GM18520 (cell line): ENCODE results near the gene LRRC3C.

Experiments used
- ATAC-seq: cut with Tn5 transposase; IDR thresholded peaks from one replicate; pipeline ENCODE4 v1.9.1; 2021; ENCODE audit not compliant: unreplicated experiment

LRRC3C gene

DNA sequence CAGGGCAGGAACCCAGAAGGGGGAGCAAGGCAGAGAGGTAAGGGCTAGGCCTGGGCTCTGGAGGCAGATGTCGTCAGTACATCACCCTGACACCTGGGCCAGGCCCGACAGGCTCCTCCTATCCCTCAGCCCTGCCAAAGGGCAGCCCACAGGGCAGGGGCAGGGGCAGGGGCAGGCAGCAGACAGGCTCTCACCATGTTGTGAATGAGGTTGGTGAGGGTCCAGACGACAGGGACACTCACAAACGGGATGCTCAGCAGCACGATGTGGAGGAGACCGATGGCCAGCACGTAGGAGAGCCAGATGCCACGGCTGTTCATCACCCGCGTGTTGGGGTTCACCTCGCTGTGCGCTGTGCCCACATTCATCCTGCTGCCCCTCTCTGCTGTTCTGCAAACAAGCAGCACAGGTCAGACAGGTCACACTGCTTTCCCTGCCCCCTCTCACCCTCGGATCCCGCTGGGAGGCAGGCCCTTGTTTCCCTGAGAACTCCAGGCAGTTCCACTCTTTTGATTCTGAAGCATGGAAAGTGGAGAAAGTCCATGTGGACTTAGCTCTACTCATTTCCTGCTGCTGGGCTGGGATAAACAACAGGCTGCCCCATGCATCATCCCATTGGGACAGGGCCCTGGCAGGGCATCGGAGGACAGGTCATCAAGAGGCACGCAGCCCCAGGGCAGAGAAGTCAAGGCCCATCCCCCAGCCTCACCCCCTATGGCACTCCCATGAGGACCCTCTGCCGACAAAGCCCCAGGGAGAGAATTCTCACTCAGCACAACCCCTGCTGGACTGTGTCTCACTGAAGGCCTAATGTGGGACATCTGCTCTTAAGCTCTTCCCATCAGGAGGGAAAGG lies 3.5 kb upstream of the LRRC3C start:
- no peak for ATAC-seq

DNA sequence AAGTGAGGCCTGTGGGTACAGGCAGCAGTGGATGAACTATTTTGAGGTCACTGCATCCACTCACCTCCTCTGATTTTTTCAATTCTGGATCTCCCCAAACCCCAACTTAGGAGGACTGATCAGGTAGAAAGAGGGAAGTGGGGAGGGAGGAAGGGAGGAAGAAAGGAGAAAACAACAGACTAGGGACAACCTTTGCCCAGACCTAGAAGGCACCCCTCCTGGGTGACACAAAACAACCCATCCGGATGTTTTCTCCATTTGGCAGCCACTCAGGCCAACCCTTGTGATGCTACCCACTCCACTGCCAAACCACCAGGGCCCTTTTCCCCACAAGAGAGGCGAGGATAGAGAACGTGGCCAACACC lies 2.9 kb upstream of the LRRC3C start:
- ATAC-seq: no peak

DNA sequence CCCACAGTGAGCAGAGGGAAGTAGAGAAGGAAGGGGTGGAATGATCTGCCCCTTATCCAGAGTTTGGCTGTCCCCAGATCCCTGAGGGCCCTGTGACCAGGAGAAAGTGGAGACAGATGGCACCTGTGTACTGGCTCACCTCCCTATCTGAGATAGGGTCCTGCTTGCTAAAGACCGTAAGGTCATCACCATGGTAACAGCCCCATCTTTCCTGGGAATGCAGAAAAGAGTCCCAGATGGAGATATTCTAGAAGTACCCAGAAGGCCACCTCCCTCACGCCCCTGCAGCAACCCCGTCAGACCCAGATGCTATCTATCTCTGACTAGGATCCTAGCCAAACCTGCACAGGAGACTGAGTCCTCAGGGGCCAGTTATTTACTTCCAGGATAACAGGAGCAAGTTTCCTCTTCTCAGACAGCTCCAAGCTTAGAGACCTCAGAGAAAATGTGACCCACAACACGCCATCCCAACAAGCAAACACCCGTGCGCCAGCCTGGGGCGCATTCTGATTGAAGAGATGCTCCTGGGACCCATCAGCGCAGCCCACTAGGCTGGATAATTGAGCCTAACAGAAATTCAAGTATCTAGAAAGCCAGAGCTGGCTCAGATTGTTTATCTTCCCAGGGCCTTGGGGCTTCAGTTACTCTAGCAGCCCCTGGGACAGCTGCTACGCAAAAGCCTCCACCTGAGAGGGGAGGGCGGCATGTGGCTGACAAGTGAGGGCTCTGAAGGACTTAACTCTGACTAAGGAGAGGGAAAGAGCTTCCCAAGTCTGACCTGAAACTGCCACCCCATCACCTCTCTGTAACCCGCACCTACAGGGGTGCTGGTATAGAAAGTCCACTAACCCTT lies 2.0 kb upstream of the LRRC3C start:
- no peak for ATAC-seq

DNA sequence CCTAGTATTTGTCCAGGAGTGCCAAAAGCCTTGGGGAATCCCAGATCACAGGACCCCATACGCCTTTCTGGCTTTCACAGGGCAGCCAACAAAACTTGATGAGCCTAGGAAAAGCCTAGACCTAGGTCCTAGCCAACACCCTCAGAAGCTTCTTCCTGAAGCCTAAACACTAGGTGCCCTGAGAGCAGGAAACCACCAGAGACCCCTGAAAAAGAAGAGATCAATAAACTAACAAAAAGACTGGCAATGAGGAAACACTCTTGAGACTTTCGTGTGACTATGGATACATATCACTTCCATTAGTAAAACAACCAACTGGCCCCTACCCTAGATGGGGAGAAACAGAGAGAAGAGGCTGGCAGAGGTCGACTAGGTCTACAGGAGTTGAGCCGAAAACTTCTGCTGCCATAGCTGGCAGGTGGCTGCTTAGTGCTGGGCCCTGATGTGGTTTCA lies 1.4 kb upstream of the LRRC3C start:
- no peak for ATAC-seq

DNA sequence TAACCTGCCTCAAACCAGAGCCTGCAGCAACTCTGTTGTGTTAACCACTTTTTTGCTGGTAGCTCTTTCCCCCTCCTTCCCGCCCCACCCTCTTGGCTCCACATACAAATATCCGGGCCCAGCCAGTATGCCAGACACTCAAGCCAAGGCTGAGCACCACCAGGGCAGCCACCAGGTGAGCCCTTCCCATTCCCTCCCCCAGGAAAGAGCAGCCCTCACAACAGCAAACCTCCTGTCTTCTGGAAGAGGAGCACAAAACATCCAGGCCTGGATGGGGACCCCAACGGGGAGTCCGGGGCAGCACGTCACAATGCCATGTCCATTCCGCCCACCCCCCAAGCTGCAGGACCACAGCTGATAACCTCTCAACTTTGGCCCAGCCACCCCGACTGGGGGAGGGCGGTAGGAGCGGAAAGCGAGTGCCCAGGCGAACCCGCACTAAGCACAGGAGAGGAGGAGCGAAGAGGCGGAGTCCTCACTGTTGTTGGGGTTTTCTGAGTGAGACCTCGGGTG lies 888 bp upstream of the LRRC3C start:
- no peak for ATAC-seq

DNA sequence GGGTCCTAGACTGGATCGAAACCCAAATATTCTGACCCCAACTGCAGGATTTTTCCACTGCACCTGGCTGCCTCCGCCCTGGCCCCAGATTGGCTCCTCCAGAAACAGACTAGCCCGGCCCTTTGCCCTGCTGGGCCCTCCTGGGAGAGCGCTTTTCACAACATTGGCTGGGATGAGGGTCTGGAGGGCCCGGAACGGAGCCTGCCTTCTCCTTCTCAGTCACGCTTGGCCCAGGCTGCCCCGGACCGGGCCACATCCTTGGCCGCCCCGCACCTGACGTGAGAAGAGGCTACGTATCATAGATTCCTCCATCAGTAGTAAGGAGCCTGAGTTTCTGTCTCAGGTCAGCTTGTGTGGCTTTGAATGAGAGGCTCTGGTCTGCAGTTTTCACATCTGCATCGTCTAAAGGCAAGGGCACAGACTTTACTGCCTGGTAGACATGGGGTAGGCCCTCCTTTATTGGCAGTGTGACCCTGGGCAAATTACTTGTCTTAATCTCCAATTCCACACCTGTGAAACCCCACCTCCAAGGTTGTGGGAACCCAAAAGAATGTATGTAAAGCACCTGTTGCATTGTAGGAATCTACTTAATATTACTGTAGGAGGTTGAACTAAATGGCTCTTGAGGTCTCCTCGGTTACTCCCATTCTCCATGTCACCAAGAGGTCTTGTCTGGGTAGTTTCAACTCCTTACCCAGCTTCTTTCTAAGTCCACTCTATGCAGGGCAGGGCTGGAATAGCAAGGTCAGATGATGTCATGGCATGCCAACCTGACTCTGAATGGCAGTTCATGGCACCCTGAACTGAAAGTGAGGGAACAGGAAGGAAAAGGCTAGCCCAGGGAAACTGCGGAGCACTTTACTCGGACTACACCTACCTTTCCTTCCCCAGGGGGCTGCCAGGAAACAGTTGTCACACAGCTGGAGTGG lies 661 bp downstream of the LRRC3C start:
- no peak for ATAC-seq

DNA sequence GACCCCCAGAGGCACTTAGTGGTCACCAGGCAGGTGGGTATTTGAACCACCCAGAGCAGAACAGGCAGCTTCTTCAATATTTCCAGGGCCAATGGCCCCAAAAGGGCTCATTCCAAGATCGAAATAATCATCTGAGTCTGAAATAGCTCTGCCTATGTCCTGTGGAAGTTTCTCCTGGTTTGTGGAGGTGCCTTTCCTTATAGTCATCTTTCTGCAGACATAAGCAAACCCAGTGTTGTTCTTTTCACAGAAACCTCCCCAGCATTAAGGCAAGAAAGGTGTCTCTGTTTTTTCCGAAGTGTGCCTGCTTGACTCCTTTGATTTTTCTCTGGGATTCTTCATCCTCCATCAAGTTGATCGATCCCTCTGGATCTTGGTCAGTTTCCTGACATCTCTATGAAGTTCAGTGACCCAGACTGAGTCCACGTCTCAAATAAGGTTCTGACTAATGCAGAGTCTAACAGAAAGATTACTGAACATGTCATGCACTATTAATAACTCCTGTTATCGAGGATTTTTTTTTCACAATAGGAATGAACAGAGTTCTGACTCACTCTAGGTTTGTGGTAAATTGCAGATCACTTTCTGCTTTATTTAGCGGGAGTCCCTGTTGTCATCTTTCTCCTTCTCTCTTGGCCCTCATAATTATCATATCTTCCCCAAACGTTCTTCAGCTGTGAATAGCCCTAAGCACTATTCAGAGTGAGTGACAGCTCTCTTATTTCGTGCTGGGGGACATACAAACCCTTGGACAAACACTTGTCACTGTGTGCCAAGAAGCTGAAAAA lies 1.5 kb downstream of the LRRC3C start:
- peak; percentile 31 for ATAC-seq

DNA sequence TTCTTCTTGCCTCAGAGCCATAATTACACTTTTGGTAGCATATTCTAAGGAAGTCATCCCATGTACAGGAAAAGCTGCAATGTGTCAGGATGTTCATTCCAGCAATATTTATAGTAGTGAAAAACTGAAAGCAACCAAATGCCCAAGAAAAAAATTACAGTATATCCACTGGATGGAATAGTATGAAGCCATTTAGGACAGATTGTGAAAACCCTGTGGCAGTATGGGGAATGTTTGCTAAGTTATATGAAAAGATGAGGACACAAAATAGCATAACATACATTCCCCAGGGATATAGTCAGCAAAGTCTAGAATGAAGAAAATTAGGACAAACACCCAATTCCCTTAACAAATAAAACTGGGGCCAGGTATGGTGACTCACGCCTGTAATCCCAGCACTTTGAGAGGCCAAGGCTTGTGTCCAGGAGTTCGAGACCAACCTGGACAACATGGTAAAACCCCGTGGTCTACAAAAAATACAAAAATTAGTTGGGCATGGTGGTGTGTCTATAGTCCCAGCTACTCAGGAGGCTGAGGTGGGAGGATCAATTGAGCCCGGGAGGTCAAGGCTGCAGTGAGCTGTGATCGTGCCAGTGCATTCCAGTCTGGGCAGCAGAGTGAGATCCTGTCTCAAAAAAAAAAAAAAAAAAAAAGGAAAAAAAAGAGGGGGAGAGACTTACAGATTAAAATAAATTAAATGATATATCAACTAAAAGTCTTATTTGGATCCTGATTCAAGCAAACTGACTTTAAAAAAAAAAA lies 2.3 kb downstream of the LRRC3C start:
- no peak for ATAC-seq

DNA sequence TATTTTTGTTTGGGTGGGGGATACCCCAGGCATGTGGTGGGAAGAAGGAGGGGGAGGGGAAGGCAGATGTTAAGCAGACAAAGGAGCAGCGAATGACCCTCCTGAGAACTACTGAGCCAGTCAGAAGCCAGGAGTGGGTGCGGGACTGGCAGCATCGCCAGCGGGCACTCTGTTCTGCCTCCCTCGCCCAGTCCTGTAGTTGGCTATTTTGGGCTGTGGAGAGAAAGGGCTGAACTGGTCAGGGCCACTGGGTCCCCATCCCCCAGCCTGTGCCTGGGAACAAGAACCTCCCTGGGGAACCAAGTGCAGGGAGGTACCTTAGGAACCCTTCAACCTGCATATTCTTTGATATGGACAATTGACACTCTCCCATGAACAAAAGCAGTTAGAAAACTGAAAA lies 6.4 kb downstream of the LRRC3C start:
- ATAC-seq: no peak

DNA sequence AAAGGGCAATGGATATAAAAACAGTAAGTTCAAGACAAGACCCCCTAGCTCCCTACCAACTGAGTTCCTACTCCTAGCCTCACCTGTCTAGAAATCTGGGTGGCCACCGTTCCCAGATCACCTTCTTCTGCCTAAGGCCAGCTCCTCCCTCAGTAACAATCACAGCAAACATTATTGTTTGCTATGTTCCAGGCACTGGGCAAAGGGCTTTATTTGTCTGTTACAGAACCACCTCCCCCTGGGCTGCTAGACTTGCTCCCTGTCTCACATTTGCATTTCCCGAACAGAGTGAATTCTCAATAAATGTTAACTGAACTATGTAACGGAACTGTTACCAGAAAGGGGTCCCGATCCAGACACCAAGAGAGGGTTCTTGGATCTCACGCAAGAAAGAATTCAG lies 6.8 kb downstream of the LRRC3C start:
- no peak for ATAC-seq

DNA sequence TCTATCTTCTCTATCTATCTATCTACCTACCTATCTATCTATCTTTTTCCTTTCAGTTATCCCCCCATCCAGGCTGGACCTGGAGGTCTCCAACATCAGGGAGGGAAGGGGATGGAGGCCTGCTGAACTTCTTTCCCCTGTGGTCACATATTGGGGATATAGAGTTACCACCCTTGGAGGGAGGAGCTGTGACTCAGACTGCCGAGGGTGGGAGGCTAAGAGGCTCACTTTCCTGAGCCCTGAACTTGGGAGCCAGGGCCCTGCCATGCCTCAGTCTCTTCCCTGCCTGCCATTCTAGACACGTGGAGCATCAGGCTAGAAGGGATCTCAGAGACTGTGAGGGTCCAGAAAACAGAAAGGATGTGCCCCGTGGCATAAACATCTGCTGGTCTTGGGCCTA lies 8.4 kb downstream of the LRRC3C start:
- no peak for ATAC-seq

DNA sequence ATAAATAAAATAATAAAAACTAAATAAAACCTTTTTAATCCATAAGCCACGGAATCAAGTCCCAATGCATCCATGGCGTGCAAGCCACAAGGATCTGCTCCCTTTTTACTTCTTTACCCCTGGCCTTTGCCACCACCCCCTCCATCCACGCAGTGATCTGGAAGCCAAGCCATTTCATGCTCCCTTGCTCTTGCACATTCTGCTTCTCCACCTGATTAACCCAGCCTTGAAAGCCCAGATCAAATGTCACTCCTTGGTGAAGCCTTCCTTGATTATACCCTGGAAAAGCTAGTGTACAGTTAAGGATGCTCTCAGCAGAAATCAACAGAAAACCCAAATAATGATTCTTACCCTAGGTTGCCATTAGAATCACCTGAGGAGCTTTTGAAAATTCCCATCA lies 9.9 kb downstream of the LRRC3C start:
- ATAC-seq: no peak

DNA sequence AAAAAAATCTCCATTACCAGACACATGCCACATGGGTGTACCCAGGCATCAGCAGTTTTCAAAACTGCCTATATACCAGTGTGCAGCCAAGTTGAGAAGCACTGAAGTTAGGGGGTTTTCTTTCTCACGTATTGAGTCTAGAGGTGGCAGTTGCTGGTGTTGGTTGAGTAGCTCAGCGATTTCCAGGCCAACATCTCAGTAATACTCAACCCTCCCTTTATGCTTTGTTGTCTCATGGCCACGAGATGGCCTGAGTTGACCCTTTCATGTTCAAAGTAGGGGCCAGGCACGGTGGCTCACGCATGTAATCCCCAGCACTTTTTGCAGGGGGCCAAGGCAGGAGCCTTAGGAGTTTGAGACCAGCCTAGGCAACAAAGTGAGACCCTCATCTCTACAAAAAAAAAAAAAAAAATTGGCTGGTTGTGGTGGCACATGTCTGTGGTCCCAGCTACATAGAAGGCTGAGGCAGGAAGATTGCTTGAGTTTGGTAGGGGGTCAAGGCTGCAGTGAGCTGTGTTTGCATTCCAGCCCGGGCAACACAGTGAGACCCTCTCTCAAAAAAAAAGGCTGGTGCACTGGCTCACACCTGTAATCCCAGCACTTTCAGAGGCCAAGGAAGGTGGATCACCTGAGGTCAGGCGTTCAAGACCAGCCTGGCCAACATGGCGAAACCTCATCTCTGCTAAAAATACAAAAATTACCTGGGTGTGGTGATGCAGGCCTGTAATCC lies 10.8 kb downstream of the LRRC3C start:
- ATAC-seq: no peak

DNA sequence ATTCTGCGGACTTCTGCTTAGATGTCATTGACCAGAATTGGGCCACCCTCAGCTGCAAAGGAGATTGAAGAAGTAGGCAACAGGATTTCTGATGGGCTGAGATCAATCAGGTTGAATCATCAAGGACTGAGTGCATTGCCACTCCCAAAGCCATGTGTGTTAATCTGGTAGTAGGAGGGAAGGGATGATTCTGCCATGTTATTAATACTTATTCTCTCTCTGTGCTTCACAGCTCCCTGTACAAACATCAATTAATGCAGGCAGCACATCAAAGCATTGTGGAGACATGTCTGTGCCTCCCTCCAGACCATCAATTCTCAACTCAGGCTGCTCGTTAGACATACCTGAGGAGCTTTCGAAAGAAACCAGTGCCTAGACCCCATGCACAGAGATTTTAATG lies 11.6 kb downstream of the LRRC3C start:
- no peak for ATAC-seq

DNA sequence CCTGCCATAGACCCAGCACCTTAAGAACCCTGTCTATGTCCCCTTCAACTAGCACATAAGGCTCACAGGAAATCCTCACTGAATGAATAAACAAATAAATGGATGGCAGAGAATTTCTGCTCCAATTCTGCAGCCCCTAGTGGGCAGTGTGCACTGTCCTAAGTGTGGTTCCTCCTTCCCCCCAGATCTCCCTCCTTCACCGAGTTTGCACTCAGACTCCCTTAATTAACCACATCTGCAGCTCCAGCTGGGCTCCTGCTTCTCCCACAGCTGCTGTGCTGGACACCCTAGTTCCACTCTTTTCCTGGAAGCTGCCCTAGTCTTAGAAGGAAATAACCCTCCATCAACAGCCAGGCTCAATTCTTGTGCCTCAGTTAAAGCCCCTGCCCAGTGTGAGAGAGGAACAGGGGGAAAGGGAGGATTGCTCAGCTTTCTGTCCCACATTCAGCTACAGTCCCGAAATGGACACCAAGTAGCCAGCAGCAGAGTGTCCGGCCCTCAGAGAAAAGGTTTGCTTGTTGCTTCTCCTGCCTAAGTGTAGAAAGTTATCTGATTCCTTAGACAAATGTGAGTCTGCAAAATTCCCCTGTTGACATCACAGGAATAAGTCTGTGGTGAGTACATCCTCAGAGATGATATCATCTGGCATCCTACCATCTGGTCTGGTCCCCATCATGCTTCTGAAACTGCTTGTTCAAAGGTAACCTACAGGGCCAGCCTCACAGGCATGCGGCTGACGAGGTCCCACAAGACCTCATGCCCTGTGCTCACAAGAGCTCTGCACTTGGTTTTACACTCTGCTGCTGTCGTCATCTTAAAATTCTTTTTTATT lies 12.3 kb downstream of the LRRC3C start:
- no peak for ATAC-seq

DNA sequence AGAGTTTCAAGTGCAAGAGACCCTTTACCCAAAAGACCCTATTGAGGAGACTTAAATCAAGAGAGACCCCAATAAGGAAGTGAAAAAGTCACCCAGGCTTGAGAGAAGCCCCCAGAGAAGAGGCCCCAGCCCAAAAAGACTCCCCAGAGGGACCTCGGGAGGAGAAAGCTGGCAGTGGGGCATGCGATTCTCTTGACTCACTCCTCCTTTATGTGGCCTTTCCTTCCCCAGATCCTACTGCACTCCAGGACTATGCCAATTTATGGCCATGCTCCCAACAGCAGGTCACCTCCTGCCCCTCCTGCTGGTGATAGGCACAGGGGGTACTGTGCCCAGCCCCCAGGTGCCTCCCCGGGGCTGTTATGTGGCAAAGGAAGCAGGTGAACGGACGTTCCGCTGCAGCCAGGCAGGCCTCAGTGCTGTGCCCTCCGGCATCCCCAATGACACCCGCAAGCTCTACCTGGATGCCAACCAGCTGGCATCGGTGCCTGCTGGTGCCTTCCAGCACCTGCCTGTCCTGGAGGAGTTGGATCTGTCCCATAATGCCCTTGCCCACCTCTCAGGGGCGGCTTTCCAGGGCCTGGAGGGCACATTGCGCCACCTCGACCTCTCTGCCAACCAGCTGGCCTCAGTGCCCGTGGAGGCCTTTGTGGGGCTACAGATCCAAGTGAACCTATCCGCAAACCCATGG lies 16.3 kb downstream of the LRRC3C start:
- no peak for ATAC-seq

DNA sequence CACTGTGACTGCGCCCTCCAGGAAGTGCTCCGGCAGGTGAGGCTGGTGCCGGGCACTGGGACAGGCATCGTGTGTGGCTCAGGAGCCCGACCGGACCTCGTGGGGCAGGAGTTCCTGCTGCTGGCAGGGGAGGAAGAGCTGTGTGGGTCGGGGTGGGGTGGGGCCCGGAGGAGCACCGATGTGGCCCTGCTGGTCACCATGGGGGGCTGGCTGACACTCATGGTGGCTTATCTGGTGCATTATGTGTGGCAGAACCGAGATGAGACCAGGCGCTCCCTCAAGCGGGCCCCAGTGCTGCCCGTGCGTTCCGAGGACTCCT lies 16.8 kb downstream of the LRRC3C start:
- no peak for ATAC-seq
